ENCODE data around the gene APMAP. TPM values are rescaled to one million over a fixed set of nuclear protein-coding genes. Genes with fewer than 3 reads are reported as not detected.

APMAP gene
- total and polyA plus RNA-seq, 10 of the 15 experiments (the other 5 are each of a cell fraction or from before 2014, with no cell fraction given): 12.1 to 60.2 (median 32.7) TPM

- TF ChIP-seq ZBED1 (IDR thresholded peaks at IDR 0.05; ENCODE audit: borderline replicate concordance) (no peak), CBFB (IDR thresholded peaks at IDR 0.05; ENCODE audit: low read depth) (no peak), EED (IDR thresholded peaks at IDR 0.05; ENCODE audit: low read depth) (no peak), TCF7 (IDR thresholded peaks at IDR 0.05; ENCODE audit: borderline replicate concordance) (no peak), REST (IDR thresholded peaks at IDR 0.05; ENCODE audit: low read depth, low read length) (no peak), ZBTB40 (IDR thresholded peaks at IDR 0.05; ENCODE audit: borderline replicate concordance) (no peak), POU2F2 (IDR thresholded peaks at IDR 0.05; ENCODE audit: borderline replicate concordance, low read depth, low read length) (no peak)
- TF ChIP-seq, protein P1, sequence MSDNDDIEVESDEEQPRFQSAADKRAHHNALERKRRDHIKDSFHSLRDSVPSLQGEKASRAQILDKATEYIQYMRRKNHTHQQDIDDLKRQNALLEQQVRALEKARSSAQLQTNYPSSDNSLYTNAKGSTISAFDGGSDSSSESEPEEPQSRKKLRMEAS (IDR thresholded peaks at IDR 0.05; ENCODE audit: low read depth, low read length): no peak
- TF ChIP-seq, protein P2, sequence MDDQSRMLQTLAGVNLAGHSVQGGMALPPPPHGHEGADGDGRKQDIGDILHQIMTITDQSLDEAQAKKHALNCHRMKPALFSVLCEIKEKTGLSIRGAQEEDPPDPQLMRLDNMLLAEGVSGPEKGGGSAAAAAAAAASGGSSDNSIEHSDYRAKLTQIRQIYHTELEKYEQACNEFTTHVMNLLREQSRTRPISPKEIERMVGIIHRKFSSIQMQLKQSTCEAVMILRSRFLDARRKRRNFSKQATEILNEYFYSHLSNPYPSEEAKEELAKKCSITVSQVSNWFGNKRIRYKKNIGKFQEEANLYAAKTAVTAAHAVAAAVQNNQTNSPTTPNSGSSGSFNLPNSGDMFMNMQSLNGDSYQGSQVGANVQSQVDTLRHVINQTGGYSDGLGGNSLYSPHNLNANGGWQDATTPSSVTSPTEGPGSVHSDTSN (IDR thresholded peaks at IDR 0.05; ENCODE audit: insufficient replicate concordance, low read depth, low read length): no peak
- DNase-seq (ENCODE audit: low read depth, low spot score) (no peak), FAIRE-seq (no peak), ATAC-seq (no peak)
- ChIA-PET POLR2A (no interaction called here), SMC1A (ENCODE audit: uncharacterized antibody, unreplicated experiment) (no interaction called here), RAD21 (ENCODE audit: unreplicated experiment) (no interaction called here), CTCF (interaction anchor here (0.6 kb wide), 1 partner anchor 100 kb away, joined by 3 read pairs; no protein-coding TSS in a partner anchor)
- in situ Hi-C loops (cut with MboI): loop anchor here (5.0 to 25.0 kb wide), 2 partner anchors 128 to 978 kb away; no protein-coding TSS in a partner anchor
- no peaks in the 10 kb centered on the region for H4K20me1 ChIP-seq (ENCODE audit: control insufficient read depth, insufficient read depth)
- peaks cover 11% of the 10 kb centered on the region for H3K4me1 ChIP-seq (ENCODE audit: control insufficient read depth, insufficient read depth, low read length)
- no peak overlapping the region for H3K27ac ChIP-seq (ENCODE audit: control insufficient read depth, insufficient read depth)
- intact Hi-C loops (cut with micrococcal nuclease; ENCODE audit: unreplicated experiment): loop anchor here (5.0 kb wide), 1 partner anchor 73 kb away; no protein-coding TSS in a partner anchor
- H3K4me2 ChIP-seq (ENCODE audit: control insufficient read depth, insufficient read depth): no peak overlapping the region
- no TSS peak for BruUV-seq (replicated peaks)
- 76% methylated on average over 9 of the region's 9 CpGs for WGBS (ENCODE audit: insufficient coverage, insufficient replicate concordance, low lambda C conversion rate, missing lambda C conversion rate)
- H3K27me3 ChIP-seq (replicated peaks in 1 of 2; ENCODE audit: control insufficient read depth in 2 of 2, insufficient read depth in 2 of 2, low read length in 1 of 2): no peaks in the 10 kb centered on the region; a peak in 1 of 4 replicates
- no peaks in the 10 kb centered on the region; the same call in 2 of the 3 replicates for H3K9me3 ChIP-seq (replicated peaks; ENCODE audit: control insufficient read depth, insufficient read depth, low read length)
- no peak overlapping the region for H2AFZ ChIP-seq (ENCODE audit: control insufficient read depth, low read depth, low read length)
- H3K4me3 ChIP-seq: no peak overlapping the region
- H3K79me2 ChIP-seq (ENCODE audit: control insufficient read depth, insufficient read depth, low read length): no peaks in the 10 kb centered on the region
- no peaks in the 10 kb centered on the region for H3K36me3 ChIP-seq (ENCODE audit: control insufficient read depth in 2 of 2, insufficient read depth in 2 of 2, low read length in 1 of 2)
- H3K9ac ChIP-seq (ENCODE audit: control insufficient read depth, insufficient read depth, low read length): no peak overlapping the region
Observed at GRCh38 chr20:24915440-24915839, 77.1 kb downstream of the APMAP start.
